ENCODE measurements around the gene FFAR4. TPM values are rescaled to one million over a fixed set of nuclear protein-coding genes. Genes with fewer than 3 reads are reported as not detected.

The FFAR4 gene
- total RNA-seq, 1 experiment from 2014 or later = not detected

GRCh38 chr10:93577565-93577964, 11.1 kb downstream of the FFAR4 start:
- no peak overlapping the region for H2AFZ ChIP-seq (ENCODE audit: low read length)
- H3K27me3 ChIP-seq (ENCODE audit: low read length) = no peaks in the 10 kb centered on the region
- no peaks in the 10 kb centered on the region for H3K9me3 ChIP-seq (ENCODE audit: low read length)
- H3K4me2 ChIP-seq (ENCODE audit: low read depth, low read length, poor library complexity, severe bottlenecking) = no peak overlapping the region
- no peaks in the 10 kb centered on the region for H3K9me2 ChIP-seq (replicated peaks; ENCODE audit: insufficient read depth, low read length)
- H3K9ac ChIP-seq (ENCODE audit: low read length) = no peak overlapping the region
- DNase-seq = no peak
- H3K79me2 ChIP-seq (ENCODE audit: low read length) = no peaks in the 10 kb centered on the region
- H3K36me3 ChIP-seq (ENCODE audit: insufficient read depth, low read length) = no peaks in the 10 kb centered on the region
- H4K20me1 ChIP-seq (ENCODE audit: insufficient read depth, low read depth, low read length) = no peaks in the 10 kb centered on the region
- no peaks in the 10 kb centered on the region for H3K4me1 ChIP-seq (ENCODE audit: low read length)
- no peak overlapping the region for H3K4me3 ChIP-seq (ENCODE audit: low read length)
- H3K27ac ChIP-seq (ENCODE audit: low read length) = no peak overlapping the region

GRCh38 chr10:93579089-93579488, 12.6 kb downstream of the FFAR4 start:
- Histone ChIP-seq H4K20me1 (ENCODE audit: insufficient read depth, low read depth, low read length) (no peaks in the 10 kb centered on the region), H3K27ac (ENCODE audit: low read length) (no peak overlapping the region), H3K4me2 (ENCODE audit: low read depth, low read length, poor library complexity, severe bottlenecking) (no peak overlapping the region), H2AFZ (ENCODE audit: low read length) (no peak overlapping the region), H3K4me3 (ENCODE audit: low read length) (no peak overlapping the region), H3K27me3 (ENCODE audit: low read length) (no peaks in the 10 kb centered on the region), H3K79me2 (ENCODE audit: low read length) (no peaks in the 10 kb centered on the region), H3K36me3 (ENCODE audit: insufficient read depth, low read length) (no peaks in the 10 kb centered on the region), H3K9me2 (replicated peaks; ENCODE audit: insufficient read depth, low read length) (no peaks in the 10 kb centered on the region), H3K9ac (ENCODE audit: low read length) (no peak overlapping the region), H3K4me1 (ENCODE audit: low read length) (no peaks in the 10 kb centered on the region), H3K9me3 (ENCODE audit: low read length) (no peaks in the 10 kb centered on the region)
- DNase-seq = no peak

- Histone ChIP-seq H3K9me2 (replicated peaks; ENCODE audit: insufficient read depth, low read length) (no peaks in the 10 kb centered on the region), H3K27ac (ENCODE audit: low read length) (no peak overlapping the region), H3K79me2 (ENCODE audit: low read length) (no peaks in the 10 kb centered on the region), H4K20me1 (ENCODE audit: insufficient read depth, low read depth, low read length) (no peaks in the 10 kb centered on the region), H3K4me1 (ENCODE audit: low read length) (no peaks in the 10 kb centered on the region), H2AFZ (ENCODE audit: low read length) (no peak overlapping the region), H3K4me2 (ENCODE audit: low read depth, low read length, poor library complexity, severe bottlenecking) (no peak overlapping the region), H3K9me3 (ENCODE audit: low read length) (no peaks in the 10 kb centered on the region), H3K4me3 (ENCODE audit: low read length) (no peak overlapping the region), H3K9ac (ENCODE audit: low read length) (no peak overlapping the region), H3K27me3 (ENCODE audit: low read length) (no peaks in the 10 kb centered on the region), H3K36me3 (ENCODE audit: insufficient read depth, low read length) (no peaks in the 10 kb centered on the region)
- DNase-seq = no peak
These were observed 13.7 kb downstream of the FFAR4 start for GRCh38 chr10:93579985-93580711.

GRCh38 chr10:93580828-93581227, 14.4 kb downstream of the FFAR4 start:
- Histone ChIP-seq H3K9ac (ENCODE audit: low read length) (no peak overlapping the region), H3K4me1 (ENCODE audit: low read length) (no peaks in the 10 kb centered on the region), H3K27me3 (ENCODE audit: low read length) (no peaks in the 10 kb centered on the region), H3K79me2 (ENCODE audit: low read length) (no peaks in the 10 kb centered on the region), H3K4me2 (ENCODE audit: low read depth, low read length, poor library complexity, severe bottlenecking) (no peak overlapping the region), H3K9me3 (ENCODE audit: low read length) (no peaks in the 10 kb centered on the region), H3K36me3 (ENCODE audit: insufficient read depth, low read length) (no peaks in the 10 kb centered on the region), H4K20me1 (ENCODE audit: insufficient read depth, low read depth, low read length) (no peaks in the 10 kb centered on the region), H3K4me3 (ENCODE audit: low read length) (no peak overlapping the region), H2AFZ (ENCODE audit: low read length) (no peak overlapping the region), H3K9me2 (replicated peaks; ENCODE audit: insufficient read depth, low read length) (no peaks in the 10 kb centered on the region), H3K27ac (ENCODE audit: low read length) (no peak overlapping the region)
- DNase-seq = no peak

- Histone ChIP-seq H3K79me2 (ENCODE audit: low read length) (no peaks in the 10 kb centered on the region), H4K20me1 (ENCODE audit: insufficient read depth, low read depth, low read length) (no peaks in the 10 kb centered on the region), H3K9me3 (ENCODE audit: low read length) (no peaks in the 10 kb centered on the region), H3K4me1 (ENCODE audit: low read length) (no peaks in the 10 kb centered on the region), H3K9ac (ENCODE audit: low read length) (no peak overlapping the region), H2AFZ (ENCODE audit: low read length) (no peak overlapping the region), H3K36me3 (ENCODE audit: insufficient read depth, low read length) (no peaks in the 10 kb centered on the region), H3K9me2 (replicated peaks; ENCODE audit: insufficient read depth, low read length) (no peaks in the 10 kb centered on the region), H3K27me3 (ENCODE audit: low read length) (no peaks in the 10 kb centered on the region), H3K4me3 (ENCODE audit: low read length) (no peak overlapping the region), H3K4me2 (ENCODE audit: low read depth, low read length, poor library complexity, severe bottlenecking) (no peak overlapping the region), H3K27ac (ENCODE audit: low read length) (no peak overlapping the region)
- no peak for DNase-seq
These were observed 18.0 kb downstream of the FFAR4 start for GRCh38 chr10:93584445-93584844.

GRCh38 chr10:93589648-93590562, 23.4 kb downstream of the FFAR4 start:
- no peaks in the 10 kb centered on the region for H4K20me1 ChIP-seq (ENCODE audit: insufficient read depth, low read depth, low read length)
- H3K9ac ChIP-seq (ENCODE audit: low read length) = no peak overlapping the region
- DNase-seq = no peak
- H3K36me3 ChIP-seq (ENCODE audit: insufficient read depth, low read length) = no peaks in the 10 kb centered on the region
- H3K27ac ChIP-seq (ENCODE audit: low read length) = no peak overlapping the region
- H3K79me2 ChIP-seq (ENCODE audit: low read length) = no peaks in the 10 kb centered on the region
- no peaks in the 10 kb centered on the region for H3K9me2 ChIP-seq (replicated peaks; ENCODE audit: insufficient read depth, low read length)
- no peak overlapping the region for H3K4me2 ChIP-seq (ENCODE audit: low read depth, low read length, poor library complexity, severe bottlenecking)
- H3K27me3 ChIP-seq (ENCODE audit: low read length) = no peaks in the 10 kb centered on the region
- H2AFZ ChIP-seq (ENCODE audit: low read length) = no peak overlapping the region
- no peaks in the 10 kb centered on the region for H3K9me3 ChIP-seq (ENCODE audit: low read length)
- H3K4me1 ChIP-seq (ENCODE audit: low read length) = no peaks in the 10 kb centered on the region
- no peak overlapping the region for H3K4me3 ChIP-seq (ENCODE audit: low read length)

- H3K9ac ChIP-seq (ENCODE audit: low read length) = no peak overlapping the region
- H3K27me3 ChIP-seq (ENCODE audit: low read length) = no peaks in the 10 kb centered on the region
- no peaks in the 10 kb centered on the region for H3K36me3 ChIP-seq (ENCODE audit: insufficient read depth, low read length)
- H3K79me2 ChIP-seq (ENCODE audit: low read length) = no peaks in the 10 kb centered on the region
- no peak for DNase-seq
- no peak overlapping the region for H3K4me2 ChIP-seq (ENCODE audit: low read depth, low read length, poor library complexity, severe bottlenecking)
- no peaks in the 10 kb centered on the region for H3K9me3 ChIP-seq (ENCODE audit: low read length)
- H3K4me1 ChIP-seq (ENCODE audit: low read length) = no peaks in the 10 kb centered on the region
- H3K4me3 ChIP-seq (ENCODE audit: low read length) = no peak overlapping the region
- no peak overlapping the region for H3K27ac ChIP-seq (ENCODE audit: low read length)
- no peaks in the 10 kb centered on the region for H4K20me1 ChIP-seq (ENCODE audit: insufficient read depth, low read depth, low read length)
- no peaks in the 10 kb centered on the region for H3K9me2 ChIP-seq (replicated peaks; ENCODE audit: insufficient read depth, low read length)
- no peak overlapping the region for H2AFZ ChIP-seq (ENCODE audit: low read length)
These were observed 24.2 kb downstream of the FFAR4 start for GRCh38 chr10:93590638-93591037.

- no peak overlapping the region for H3K4me2 ChIP-seq (ENCODE audit: low read depth, low read length, poor library complexity, severe bottlenecking)
- no peaks in the 10 kb centered on the region for H4K20me1 ChIP-seq (ENCODE audit: insufficient read depth, low read depth, low read length)
- no peaks in the 10 kb centered on the region for H3K9me3 ChIP-seq (ENCODE audit: low read length)
- no peaks in the 10 kb centered on the region for H3K79me2 ChIP-seq (ENCODE audit: low read length)
- no peaks in the 10 kb centered on the region for H3K27me3 ChIP-seq (ENCODE audit: low read length)
- H3K36me3 ChIP-seq (ENCODE audit: insufficient read depth, low read length) = no peaks in the 10 kb centered on the region
- no peak overlapping the region for H3K27ac ChIP-seq (ENCODE audit: low read length)
- no peaks in the 10 kb centered on the region for H3K4me1 ChIP-seq (ENCODE audit: low read length)
- no peaks in the 10 kb centered on the region for H3K9me2 ChIP-seq (replicated peaks; ENCODE audit: insufficient read depth, low read length)
- no peak overlapping the region for H3K4me3 ChIP-seq (ENCODE audit: low read length)
- DNase-seq = no peak
- no peak overlapping the region for H3K9ac ChIP-seq (ENCODE audit: low read length)
- no peak overlapping the region for H2AFZ ChIP-seq (ENCODE audit: low read length)
These were observed 24.8 kb downstream of the FFAR4 start for GRCh38 chr10:93591065-93591808.
